ENCODE results near the gene DLEC1.

- TF ChIP-seq POLR2AphosphoS5 (IDR thresholded peaks at IDR 0.05) (no peak), CTCF (IDR thresholded peaks at IDR 0.05) (no peak)
These were observed 39.2 kb upstream of the DLEC1 start for GRCh38 chr3:37999836-38000235.
